ENCODE data around the gene APC. TPM values are rescaled to one million over a fixed set of nuclear protein-coding genes. Genes with fewer than 3 reads are reported as not detected.

APC gene
- 10 to 100 TPM; 28.5 to 47.6 (median 38.4) TPM for total RNA-seq
- 1 to 10 TPM; 3.1 to 5.3 TPM for polyA plus RNA-seq
- long read RNA-seq, donor 1, partial matches to known transcripts = 0 of 10 reads
- long read RNA-seq, donor 1, other reads (novel, unspliced or antisense) = 10 of 10 reads
- long read RNA-seq, donor 2, full-length matches to known transcripts = 1 of 8 reads
- long read RNA-seq, donor 2, partial matches to known transcripts = 2 of 8 reads
- long read RNA-seq, donor 2, other reads (novel, unspliced or antisense) = 5 of 8 reads
- long read RNA-seq, donor 3, partial matches to known transcripts = 4 of 31 reads
- long read RNA-seq, donor 3, other reads (novel, unspliced or antisense) = 27 of 31 reads

GRCh38 chr5:112737463-112738190 is at the start of gene APC:
Gene APC (plus strand): TSS chr5:112737885. CDS start chr5:112754891, 17,006 bp downstream.
- Histone ChIP-seq H3K4me1 (peaks cover 0 to 42% (median 32%) of the 10 kb centered on the region in 9 donors), H3K9me3 (no peaks in the 10 kb centered on the region), H3K4me3 (peak within 1 kb of the TSS; percentile 47 to 75 (median 70)), H3K27ac (peak within 1 kb of the TSS; percentile 6 to 85 (median 74)), H3K27me3 (no peaks in the 10 kb centered on the region), H3K36me3 (no peaks in the 10 kb centered on the region)
- 1% methylated on average over 36 of the region's 36 CpGs for WGBS, 2 donors
- peak; percentile 99 to 100 (median 100) for ATAC-seq
- intact Hi-C loops (cut with DNase I) = loop anchor here in 2 of 10 donors (1.0 to 2.0 kb wide), 2 partner anchors 30 to 31 kb away; no protein-coding TSS in a partner anchor
- peak in 4 of 9 donors; percentile 3 to 19 (median 12) for TF ChIP-seq CTCF (IDR thresholded peaks at IDR 0.05)
- peak; percentile 93 to 94 for DNase-seq

- no peaks in the 10 kb centered on the region for H3K36me3 ChIP-seq
- intact Hi-C loops (cut with DNase I) = loop anchor here in 1 of 10 donors (5.0 to 10.0 kb wide), 3 partner anchors 47 to 135 kb away; no protein-coding TSS in a partner anchor
- H3K4me1 ChIP-seq = peaks cover 0 to 26% (median 12%) of the 10 kb centered on the region in 9 donors
- DNase-seq (no peak), ATAC-seq (no peak)
- no peak for TF ChIP-seq CTCF (IDR thresholded peaks at IDR 0.05)
- WGBS, 2 donors = 73 to 75% methylated on average over 3 of the region's 3 CpGs
- H3K9me3 ChIP-seq = no peaks in the 10 kb centered on the region
- no peak overlapping the region for H3K27ac ChIP-seq
- H3K4me3 ChIP-seq = no peak overlapping the region
- H3K27me3 ChIP-seq = peaks cover 0 to 4% (median 0%) of the 10 kb centered on the region in 7 donors
These were observed 48.4 kb upstream of the APC start for GRCh38 chr5:112689155-112689909.

GRCh38 chr5:112690605-112691338 is 46.9 kb upstream of the APC start:
- no peak for TF ChIP-seq CTCF (IDR thresholded peaks at IDR 0.05)
- no peak overlapping the region for H3K4me3 ChIP-seq
- no peak overlapping the region for H3K27ac ChIP-seq
- DNase-seq (no peak), ATAC-seq (peak in 1 of 8 donors; percentile 23)
- intact Hi-C loops (cut with DNase I) = loop anchor here in 4 of 10 donors (5.0 to 10.0 kb wide), 2 partner anchors 64 to 67 kb away; no protein-coding TSS in a partner anchor
- H3K9me3 ChIP-seq = no peaks in the 10 kb centered on the region
- peaks cover 0 to 11% (median 1%) of the 10 kb centered on the region in 9 donors for H3K4me1 ChIP-seq
- WGBS, 2 donors = 92 to 93% methylated on average over 3 of the region's 3 CpGs
- no peaks in the 10 kb centered on the region for H3K36me3 ChIP-seq
- H3K27me3 ChIP-seq = peaks cover 0 to 4% (median 0%) of the 10 kb centered on the region in 7 donors

Data from heart right ventricle (tissue), 16 donors.